NB4 (cell line): ENCODE measurements around the gene KCNA2.

Experiments used
- DNase-seq: peaks from one replicate; pipeline ENCODE4 v3.0.0; 2010; ENCODE audit warnings: low read depth
- H3K4me3 ChIP-seq: one replicate; pipeline ENCODE4 v1.5.1; 2011; ENCODE audit warnings: mild to moderate bottlenecking, low read depth, low read length, moderate library complexity
- MYC ChIP-seq: IDR thresholded peaks from 2 replicates; pipeline ENCODE4 v1.6.1; 2011; ENCODE audit warnings: low read depth, low read length
- POLR2A ChIP-seq: IDR thresholded peaks from 2 replicates; pipeline ENCODE4 v1.6.1; 2011; ENCODE audit warnings: mild to moderate bottlenecking; ENCODE audit not compliant: insufficient read length; ENCODE audit errors: extremely low read depth
- TF ChIP-seq, protein P1 (sequence below): IDR thresholded peaks from one replicate; pipeline ENCODE4 v1.5.1; 2012; ENCODE audit warnings: low read depth, low read length
- TF ChIP-seq, protein P2 (sequence below): IDR thresholded peaks from 2 replicates; pipeline ENCODE4 v1.6.1; 2011; ENCODE audit warnings: low read depth, low read length

The KCNA2 gene

GRCh38 chr1:110581682-110582145, 24.4 kb downstream of the KCNA2 start:
- TF ChIP-seq, protein P1, sequence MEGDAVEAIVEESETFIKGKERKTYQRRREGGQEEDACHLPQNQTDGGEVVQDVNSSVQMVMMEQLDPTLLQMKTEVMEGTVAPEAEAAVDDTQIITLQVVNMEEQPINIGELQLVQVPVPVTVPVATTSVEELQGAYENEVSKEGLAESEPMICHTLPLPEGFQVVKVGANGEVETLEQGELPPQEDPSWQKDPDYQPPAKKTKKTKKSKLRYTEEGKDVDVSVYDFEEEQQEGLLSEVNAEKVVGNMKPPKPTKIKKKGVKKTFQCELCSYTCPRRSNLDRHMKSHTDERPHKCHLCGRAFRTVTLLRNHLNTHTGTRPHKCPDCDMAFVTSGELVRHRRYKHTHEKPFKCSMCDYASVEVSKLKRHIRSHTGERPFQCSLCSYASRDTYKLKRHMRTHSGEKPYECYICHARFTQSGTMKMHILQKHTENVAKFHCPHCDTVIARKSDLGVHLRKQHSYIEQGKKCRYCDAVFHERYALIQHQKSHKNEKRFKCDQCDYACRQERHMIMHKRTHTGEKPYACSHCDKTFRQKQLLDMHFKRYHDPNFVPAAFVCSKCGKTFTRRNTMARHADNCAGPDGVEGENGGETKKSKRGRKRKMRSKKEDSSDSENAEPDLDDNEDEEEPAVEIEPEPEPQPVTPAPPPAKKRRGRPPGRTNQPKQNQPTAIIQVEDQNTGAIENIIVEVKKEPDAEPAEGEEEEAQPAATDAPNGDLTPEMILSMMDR = no peak
- TF ChIP-seq POLR2A (no peak), MYC (no peak)
- TF ChIP-seq, protein P2, sequence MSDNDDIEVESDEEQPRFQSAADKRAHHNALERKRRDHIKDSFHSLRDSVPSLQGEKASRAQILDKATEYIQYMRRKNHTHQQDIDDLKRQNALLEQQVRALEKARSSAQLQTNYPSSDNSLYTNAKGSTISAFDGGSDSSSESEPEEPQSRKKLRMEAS = no peak
- DNase-seq = no peak
- no peak overlapping the region for H3K4me3 ChIP-seq

DNA sequence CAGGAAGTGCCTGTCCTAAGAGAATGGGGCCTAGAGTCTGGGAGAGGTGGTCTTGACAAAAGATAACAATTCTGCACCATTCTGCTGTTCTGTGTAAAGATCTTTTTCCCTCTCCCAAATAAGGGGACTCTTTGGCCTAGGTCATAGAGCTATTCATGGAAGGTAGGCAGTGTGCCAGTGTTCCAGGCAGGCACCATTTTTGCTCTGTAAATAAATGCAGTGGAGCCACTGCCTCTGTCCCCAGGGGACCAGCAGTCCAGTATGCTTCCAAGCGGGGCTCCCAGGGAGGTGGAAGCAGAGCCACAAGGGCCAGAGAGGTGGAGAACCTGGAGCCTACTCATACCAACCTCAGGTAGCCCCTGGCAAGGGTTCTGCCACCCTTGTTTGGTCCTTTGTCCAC, 25.9 kb downstream of the KCNA2 start:
- no peak for TF ChIP-seq POLR2A
- H3K4me3 ChIP-seq = no peak overlapping the region
- DNase-seq = no peak

DNA sequence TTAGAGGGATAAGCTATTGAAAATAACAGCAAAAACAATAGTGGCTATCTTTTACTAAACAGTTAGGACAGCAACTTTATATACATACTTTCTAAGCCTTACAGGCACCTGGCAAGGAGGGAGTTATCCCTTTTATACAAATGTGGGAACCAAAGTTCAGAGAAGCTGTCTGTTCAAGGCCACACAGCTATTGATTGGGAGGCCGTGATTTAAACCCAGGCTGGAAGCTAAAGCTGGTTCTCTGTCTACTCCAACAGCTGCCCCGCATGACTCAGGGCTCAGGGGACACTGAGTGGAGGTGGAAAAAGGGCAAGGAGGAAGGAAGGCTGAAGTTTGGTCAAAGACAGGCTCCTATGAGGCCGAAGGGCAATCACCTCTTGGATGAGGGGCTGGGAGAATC, 26.7 kb downstream of the KCNA2 start:
- no peak overlapping the region for H3K4me3 ChIP-seq
- TF ChIP-seq, protein P1 = no peak
- TF ChIP-seq, protein P2 = no peak
- TF ChIP-seq POLR2A (no peak), MYC (no peak)

GRCh38 chr1:110576441-110576840, 29.7 kb downstream of the KCNA2 start:
- TF ChIP-seq MYC (no peak), POLR2A (no peak)
- TF ChIP-seq, protein P1 = no peak
- TF ChIP-seq, protein P2 = no peak
- no peak overlapping the region for H3K4me3 ChIP-seq
- no peak for DNase-seq

More for the DNA sequence above, 26.7 kb downstream of the KCNA2 start:
- no peak for DNase-seq

DNA sequence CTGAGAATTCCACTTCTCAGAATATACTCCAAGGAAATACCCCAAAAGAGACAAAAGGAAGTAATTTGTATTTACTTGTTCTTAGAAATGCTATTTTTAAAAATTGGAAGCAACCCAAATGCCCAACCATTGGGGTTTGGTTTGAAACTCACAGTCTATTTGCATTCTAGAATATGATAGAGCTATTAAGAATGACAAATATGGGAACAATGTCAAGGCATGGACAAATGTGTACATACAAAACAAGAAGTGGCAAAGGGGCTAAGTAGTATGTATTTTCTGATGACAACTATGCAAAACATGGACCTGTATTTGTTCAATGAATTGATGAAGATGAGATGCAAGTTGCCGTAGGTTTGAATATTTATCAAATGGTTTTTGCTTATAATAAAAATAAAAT, 32.8 kb downstream of the KCNA2 start:
- TF ChIP-seq, protein P2 = no peak
- no peak for TF ChIP-seq MYC
- TF ChIP-seq, protein P1 = no peak
- no peak for TF ChIP-seq POLR2A
- no peak overlapping the region for H3K4me3 ChIP-seq
- no peak for DNase-seq

- TF ChIP-seq, protein P1 = no peak
- TF ChIP-seq POLR2A (no peak), MYC (no peak)
- TF ChIP-seq, protein P2 = no peak
- DNase-seq = no peak
- H3K4me3 ChIP-seq = no peak overlapping the region
Measured at GRCh38 chr1:110572751-110573150, 33.4 kb downstream of the KCNA2 start.
